Smooth muscle cell (in vitro differentiated cells): ENCODE data around the gene PCCA. TPM values are rescaled to one million over a fixed set of nuclear protein-coding genes. Genes with fewer than 3 reads are reported as not detected.

Source experiments
- DNase-seq: peaks from one replicate; lab custom pipeline; 2025; ENCODE audit not compliant: unreplicated experiment; lab: John Stamatoyannopoulos, UW
- H2AFZ ChIP-seq: fragments of 200-600 bp; sonication (generic); 2 replicates; pipeline ENCODE4 v1.6.0; 2016; ENCODE audit warnings: antibody characterized with exemption, low read depth, mild to moderate bottlenecking
- H3F3A ChIP-seq: fragments of 200-600 bp; sonication (generic); 2 replicates; pipeline ENCODE4 v1.6.0; 2017; ENCODE audit warnings: antibody characterized with exemption, low read depth
- H3K27ac ChIP-seq: fragments of 200-600 bp; sonication (generic); 2 replicates; pipeline ENCODE4 v1.5.1; 2016; ENCODE audit warnings: low read depth, mild to moderate bottlenecking
- H3K27me3 ChIP-seq: fragments of 200-600 bp; sonication (generic); 2 replicates; pipeline ENCODE4 v1.6.1; 2016; ENCODE audit warnings: low read depth, mild to moderate bottlenecking
- H3K36me3 ChIP-seq: fragments of 200-600 bp; sonication (generic); 2 replicates; pipeline ENCODE4 v1.5.1; 2016; ENCODE audit warnings: low read depth
- H3K4me1 ChIP-seq: fragments of 200-600 bp; sonication (generic); 2 replicates; pipeline ENCODE4 v1.5.1; 2016; ENCODE audit warnings: low read depth
- H3K4me2 ChIP-seq: fragments of 200-600 bp; sonication (generic); 2 replicates; pipeline ENCODE4 v1.6.0; 2016; ENCODE audit warnings: mild to moderate bottlenecking
- H3K4me3 ChIP-seq: fragments of 200-600 bp; sonication (generic); 2 replicates; pipeline ENCODE4 v1.5.1; 2016; ENCODE audit warnings: mild to moderate bottlenecking
- H3K79me2 ChIP-seq: fragments of 200-600 bp; sonication (generic); 2 replicates; pipeline ENCODE4 v1.6.0; 2016; ENCODE audit warnings: low read depth, mild to moderate bottlenecking
- H3K9ac ChIP-seq: fragments of 200-600 bp; sonication (generic); 2 replicates; pipeline ENCODE4 v1.6.0; 2016; ENCODE audit warnings: low read depth
- H3K9me3 ChIP-seq: fragments of 200-600 bp; sonication (generic); replicated peaks from 2 replicates; pipeline ENCODE4 v1.5.1; 2016; ENCODE audit warnings: low read depth
- H4K20me1 ChIP-seq: fragments of 200-600 bp; sonication (generic); 2 replicates; pipeline ENCODE4 v1.6.0; 2016; ENCODE audit warnings: low read depth
- WGBS: methylation state at CpG from one replicate; pipeline ENCODE4 v1.1.7; 2016; ENCODE audit warnings: low lambda C conversion rate; 5-methylcytosine and 5-hydroxymethylcytosine counted together
- polyA plus RNA-seq: library from polyadenylated mRNA; unstranded; fragments of >200 nt; fragmentation: Nextera tagmentation; extraction: Ambion mirVana; gene quantifications from 2 replicates; pipeline ENCODE4 v1.2.1, GENCODE V29; 2016
- total RNA-seq: library from RNA; depleted of rRNA; stranded (reverse); fragments of >200 nt; gene quantifications from 2 replicates; pipeline ENCODE4 v1.2.3, GENCODE V29; 2014
- TF ChIP-seq, protein P1 (sequence below): fragments of 200-600 bp; sonication (generic); IDR thresholded peaks from 2 replicates; pipeline ENCODE4 v1.5.1; 2017; ENCODE audit warnings: borderline replicate concordance, mild to moderate bottlenecking, antibody characterized with exemption; ENCODE audit not compliant: insufficient read depth, poor library complexity, severe bottlenecking

PCCA gene
- total and polyA plus RNA-seq, 2 experiments from 2014 or later: 19.6 to 24.7 TPM

DNA sequence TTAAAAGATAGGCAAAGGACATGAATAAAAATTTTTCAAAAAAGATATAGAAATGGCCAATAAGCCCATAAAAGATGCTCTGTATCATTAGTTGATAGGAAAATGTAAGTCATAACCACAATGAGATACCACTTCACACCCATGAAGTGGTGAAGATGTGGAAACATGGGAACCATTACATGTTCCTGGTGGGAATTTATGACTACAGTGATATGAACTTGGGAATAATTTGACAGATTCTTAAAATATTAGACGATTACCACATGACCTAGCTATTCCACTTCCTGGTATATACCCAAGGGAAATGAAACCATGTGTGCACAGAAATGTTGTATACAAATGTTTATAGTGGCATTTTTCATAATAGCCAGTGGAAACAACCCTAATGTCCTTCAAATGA is 267.5 kb downstream of the PCCA start:
- no peaks in the 10 kb centered on the region for H3K79me2 ChIP-seq
- H3K27ac ChIP-seq: no peak overlapping the region
- no peaks in the 10 kb centered on the region for H3K27me3 ChIP-seq
- H3K9ac ChIP-seq: no peak overlapping the region
- no peaks in the 10 kb centered on the region for H3F3A ChIP-seq
- H3K4me2 ChIP-seq: no peak overlapping the region
- no peaks in the 10 kb centered on the region for H3K4me1 ChIP-seq
- H3K4me3 ChIP-seq: no peak overlapping the region
- DNase-seq: no peak
- no peaks in the 10 kb centered on the region for H4K20me1 ChIP-seq
- TF ChIP-seq, protein P1, sequence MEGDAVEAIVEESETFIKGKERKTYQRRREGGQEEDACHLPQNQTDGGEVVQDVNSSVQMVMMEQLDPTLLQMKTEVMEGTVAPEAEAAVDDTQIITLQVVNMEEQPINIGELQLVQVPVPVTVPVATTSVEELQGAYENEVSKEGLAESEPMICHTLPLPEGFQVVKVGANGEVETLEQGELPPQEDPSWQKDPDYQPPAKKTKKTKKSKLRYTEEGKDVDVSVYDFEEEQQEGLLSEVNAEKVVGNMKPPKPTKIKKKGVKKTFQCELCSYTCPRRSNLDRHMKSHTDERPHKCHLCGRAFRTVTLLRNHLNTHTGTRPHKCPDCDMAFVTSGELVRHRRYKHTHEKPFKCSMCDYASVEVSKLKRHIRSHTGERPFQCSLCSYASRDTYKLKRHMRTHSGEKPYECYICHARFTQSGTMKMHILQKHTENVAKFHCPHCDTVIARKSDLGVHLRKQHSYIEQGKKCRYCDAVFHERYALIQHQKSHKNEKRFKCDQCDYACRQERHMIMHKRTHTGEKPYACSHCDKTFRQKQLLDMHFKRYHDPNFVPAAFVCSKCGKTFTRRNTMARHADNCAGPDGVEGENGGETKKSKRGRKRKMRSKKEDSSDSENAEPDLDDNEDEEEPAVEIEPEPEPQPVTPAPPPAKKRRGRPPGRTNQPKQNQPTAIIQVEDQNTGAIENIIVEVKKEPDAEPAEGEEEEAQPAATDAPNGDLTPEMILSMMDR: no peak
- 91% methylated on average over 1 of the region's 1 CpG for WGBS
- H3K36me3 ChIP-seq: no peaks in the 10 kb centered on the region
- H3K9me3 ChIP-seq: no peaks in the 10 kb centered on the region
- H2AFZ ChIP-seq: no peak overlapping the region

DNA sequence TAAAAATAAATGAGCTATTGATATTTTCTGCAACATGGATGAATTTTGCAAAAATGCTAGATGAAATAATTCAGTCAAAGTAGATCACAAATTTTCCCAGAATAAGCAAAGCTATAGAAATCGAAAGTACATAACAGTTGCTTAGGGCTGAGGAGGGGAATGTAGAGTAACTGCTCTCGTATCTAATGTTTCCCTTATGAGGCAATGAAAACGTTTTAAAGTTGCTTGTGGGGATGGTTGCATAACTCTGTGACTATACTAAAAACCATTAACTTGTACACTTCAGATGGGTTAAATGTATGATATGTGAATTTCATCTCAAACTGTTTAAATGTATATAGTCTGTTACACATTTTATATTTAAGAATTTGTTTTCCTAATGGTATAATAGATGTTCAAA is 268.0 kb downstream of the PCCA start:
- Histone ChIP-seq H3K4me2 (no peak overlapping the region), H3K79me2 (no peaks in the 10 kb centered on the region), H3K27me3 (no peaks in the 10 kb centered on the region), H3K9ac (no peak overlapping the region), H3K36me3 (no peaks in the 10 kb centered on the region), H3K4me1 (no peaks in the 10 kb centered on the region), H3K9me3 (no peaks in the 10 kb centered on the region), H3K4me3 (no peak overlapping the region), H4K20me1 (no peaks in the 10 kb centered on the region), H2AFZ (no peak overlapping the region), H3K27ac (no peak overlapping the region), H3F3A (no peaks in the 10 kb centered on the region)
- DNase-seq: no peak
- WGBS: 74% methylated on average over 3 of the region's 3 CpGs
- TF ChIP-seq, protein P1: no peak

DNA sequence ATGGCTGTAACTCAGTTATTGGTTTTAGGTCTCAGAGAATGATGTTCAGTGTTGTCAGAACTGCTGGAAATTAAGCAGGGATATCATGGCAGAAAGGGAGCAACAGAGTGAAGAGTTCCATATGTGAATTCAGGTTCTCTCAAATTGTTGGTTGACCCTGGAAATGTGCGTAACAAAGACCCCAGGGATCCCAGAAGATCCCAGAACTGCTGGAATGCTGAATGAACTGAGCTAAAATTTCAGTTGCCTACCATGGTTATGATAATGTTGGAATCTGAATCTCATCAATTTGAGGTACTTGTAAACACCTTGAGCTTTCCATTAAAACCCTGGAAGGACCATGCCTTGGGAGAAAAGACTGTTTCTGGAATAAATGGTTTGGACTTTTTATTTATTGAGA is 268.9 kb downstream of the PCCA start:
- Histone ChIP-seq H3K4me1 (no peaks in the 10 kb centered on the region), H3K4me3 (no peak overlapping the region), H3K9ac (no peak overlapping the region), H3K36me3 (no peaks in the 10 kb centered on the region), H3K27me3 (no peaks in the 10 kb centered on the region), H3K4me2 (no peak overlapping the region), H2AFZ (no peak overlapping the region), H3K27ac (no peak overlapping the region), H3F3A (no peaks in the 10 kb centered on the region), H4K20me1 (no peaks in the 10 kb centered on the region), H3K79me2 (no peaks in the 10 kb centered on the region), H3K9me3 (no peaks in the 10 kb centered on the region)
- DNase-seq: no peak
- WGBS: 96% methylated on average over 1 of the region's 1 CpG
- TF ChIP-seq, protein P1: no peak

DNA sequence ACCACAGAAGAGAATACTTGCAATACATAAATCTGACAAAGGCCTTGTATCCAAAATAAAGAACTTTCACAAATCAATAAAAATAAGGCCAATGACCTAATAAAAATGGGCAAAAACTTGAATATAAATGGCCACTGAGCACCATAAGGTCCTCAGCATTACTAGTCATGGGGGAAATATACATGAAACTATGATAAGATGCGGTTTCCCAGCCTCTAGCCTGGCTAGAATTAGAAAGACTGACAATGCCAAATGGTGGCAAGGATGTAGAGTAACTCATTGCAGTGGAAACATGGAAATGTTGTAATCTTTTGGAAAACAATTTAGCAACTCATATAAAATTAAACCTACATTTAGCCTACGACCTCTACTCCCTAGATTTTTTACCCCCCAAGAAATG is 272.6 kb downstream of the PCCA start:
- H3K9ac ChIP-seq: no peak overlapping the region
- no peak overlapping the region for H3K27ac ChIP-seq

More for the DNA sequence above, 272.6 kb downstream of the PCCA start:
- Histone ChIP-seq H3K4me2 (no peak overlapping the region), H3K4me1 (no peaks in the 10 kb centered on the region), H3K79me2 (no peaks in the 10 kb centered on the region), H3K27me3 (no peaks in the 10 kb centered on the region), H4K20me1 (no peaks in the 10 kb centered on the region), H3K36me3 (no peaks in the 10 kb centered on the region), H3F3A (no peaks in the 10 kb centered on the region), H2AFZ (no peak overlapping the region), H3K9me3 (no peaks in the 10 kb centered on the region), H3K4me3 (no peak overlapping the region)
- DNase-seq: no peak
- TF ChIP-seq, protein P1: no peak
- 84% methylated on average over 2 of the region's 2 CpGs for whole genome bisulfite sequencing
